Stimulated activated CD4-positive, alpha-beta T cell treated with anti-CD3 and anti-CD28 coated beads, Interleukin-2, amount 100 ng/mL, for 4 hours (primary cell): ENCODE results near the gene BCL11A.

Source experiments
- DNase-seq: peaks from one replicate; pipeline ENCODE4 v3.0.0-alpha.2; 2020; ENCODE audit warnings: low read depth

BCL11A gene

GRCh38 chr2:60525899-60526298, 27.6 kb downstream of the BCL11A start:
- DNase-seq, result no peak

GRCh38 chr2:60524874-60525273, 28.6 kb downstream of the BCL11A start:
- no peak for DNase-seq

GRCh38 chr2:60523963-60524362, 29.5 kb downstream of the BCL11A start:
- no peak for DNase-seq

GRCh38 chr2:60522462-60522861, 31.0 kb downstream of the BCL11A start:
- no peak for DNase-seq

- no peak for DNase-seq
Observed at GRCh38 chr2:60521626-60522025, 31.8 kb downstream of the BCL11A start.

- no peak for DNase-seq
Observed at GRCh38 chr2:60520917-60521539, 32.4 kb downstream of the BCL11A start.

- no peak for DNase-seq
Observed at GRCh38 chr2:60520151-60520876, 33.1 kb downstream of the BCL11A start.

- no peak for DNase-seq
Observed at GRCh38 chr2:60519231-60519863, 34.1 kb downstream of the BCL11A start.

- no peak for DNase-seq
Observed at GRCh38 chr2:60518567-60518966, 34.9 kb downstream of the BCL11A start.

GRCh38 chr2:60517446-60517845, 36.0 kb downstream of the BCL11A start:
- no peak for DNase-seq

GRCh38 chr2:60516826-60517225, 36.6 kb downstream of the BCL11A start:
- DNase-seq, result no peak

GRCh38 chr2:60516383-60516811, 37.1 kb downstream of the BCL11A start:
- DNase-seq, result no peak

- DNase-seq, result no peak
Observed at GRCh38 chr2:60515721-60516226, 37.7 kb downstream of the BCL11A start.

- DNase-seq, result no peak
Observed at GRCh38 chr2:60513996-60514395, 39.5 kb downstream of the BCL11A start.

GRCh38 chr2:60513191-60513590, 40.3 kb downstream of the BCL11A start:
- DNase-seq, result no peak

GRCh38 chr2:60512641-60513040, 40.8 kb downstream of the BCL11A start:
- DNase-seq, result no peak

GRCh38 chr2:60512062-60512622, 41.3 kb downstream of the BCL11A start:
- no peak for DNase-seq

GRCh38 chr2:60510713-60511112, 42.7 kb downstream of the BCL11A start:
- DNase-seq, result no peak

GRCh38 chr2:60509066-60509465, 44.4 kb downstream of the BCL11A start:
- DNase-seq, result no peak

- no peak for DNase-seq
Observed at GRCh38 chr2:60508339-60508917, 45.0 kb downstream of the BCL11A start.

- DNase-seq, result no peak
Observed at GRCh38 chr2:60507211-60507965, 46.1 kb downstream of the BCL11A start.

GRCh38 chr2:60505880-60506260, 47.6 kb downstream of the BCL11A start:
- no peak for DNase-seq
